CD4-positive, alpha-beta T cell (primary cell): ENCODE results near the gene MNS1. TPM values are rescaled to one million over a fixed set of nuclear protein-coding genes. Genes with fewer than 3 reads are reported as not detected.

Experiments used
- ATAC-seq: fragments of 200-7000 bp; cut with Tn5 transposase; one replicate; pipeline ENCODE4 v1.10.0; 2022; ENCODE audit warnings: mild to moderate bottlenecking; ENCODE audit not compliant: poor library complexity
- CTCF ChIA-PET: fragments of 350-600 bp; sonication (Branson Sonifier 250); formaldehyde crosslinking; loops from one replicate; lab custom pipeline; 2021; ENCODE audit warnings: antibody characterized with exemption, inconsistent platforms; lab: Charles Lee
- POLR2A ChIA-PET: fragments of 350-600 bp; sonication (Branson Sonifier 250); formaldehyde crosslinking; loops from one replicate; lab custom pipeline; 2021; ENCODE audit warnings: antibody characterized with exemption, inconsistent platforms; lab: Charles Lee
- DNase-seq, 14 experiments: peaks; one replicate each; pipeline ENCODE4 v3.0.0-alpha.2; 2013 to 2020; ENCODE audit warnings: mixed read lengths in 2 of 14
- H3K27ac ChIP-seq, 2 donors: one replicate each; pipeline versions ENCODE4 v1.5.1 to v1.7.0; 2013; ENCODE audit warnings: low read length in 2 of 2, low read depth in 1 of 2, mild to moderate bottlenecking in 1 of 2
- H3K27me3 ChIP-seq, 2 experiments: 1 replicate in 1 of 2; 2 replicates in 1 of 2; pipeline versions ENCODE4 v1.6.1 to v1.7.0; 2013; ENCODE audit warnings: low read length in 2 of 2, control low read depth in 1 of 2, mild to moderate bottlenecking in 1 of 2, moderate library complexity in 1 of 2; ENCODE audit not compliant: insufficient read depth in 2 of 2, control insufficient read depth in 1 of 2
- H3K36me3 ChIP-seq: one replicate; pipeline ENCODE4 v1.6.1; 2013; ENCODE audit warnings: low read length, control low read depth; ENCODE audit not compliant: insufficient read depth
- H3K4me1 ChIP-seq: one replicate; pipeline ENCODE4 v1.6.1; 2013; ENCODE audit warnings: low read length, control low read depth; ENCODE audit not compliant: insufficient read depth
- H3K4me3 ChIP-seq: one replicate; pipeline ENCODE4 v1.5.1; 2013; ENCODE audit warnings: mild to moderate bottlenecking, low read length, moderate library complexity
- H3K9me3 ChIP-seq, 2 experiments: 1 replicate in 1 of 2; 2 replicates in 1 of 2; pipeline versions ENCODE4 v1.6.1 to v1.7.0; 2013; ENCODE audit warnings: low read length in 2 of 2, mild to moderate bottlenecking in 2 of 2, control low read depth in 1 of 2, moderate library complexity in 1 of 2; ENCODE audit not compliant: control insufficient read depth in 1 of 2, insufficient read depth in 1 of 2
- H3K27ac Mint-ChIP-seq: one replicate; pipeline ENCODE4 v1.8.0; 2020; ENCODE audit warnings: mixed read lengths
- H3K27me3 Mint-ChIP-seq: one replicate; pipeline ENCODE4 v1.8.0; 2021; ENCODE audit warnings: mixed read lengths
- H3K36me3 Mint-ChIP-seq: one replicate; pipeline ENCODE4 v1.8.0; 2021; ENCODE audit warnings: low read depth, mixed read lengths
- H3K4me1 Mint-ChIP-seq: one replicate; pipeline ENCODE4 v1.8.0; 2021; ENCODE audit warnings: low read depth, mixed read lengths
- H3K4me3 Mint-ChIP-seq: one replicate; pipeline ENCODE4 v1.8.0; 2020; ENCODE audit warnings: mild to moderate bottlenecking, mixed read lengths
- H3K9me3 Mint-ChIP-seq: one replicate; pipeline ENCODE4 v1.8.0; 2020; ENCODE audit warnings: mixed read lengths
- CTCF ChIP-seq: fragments of 200-600 bp; IDR thresholded peaks from one replicate; pipeline ENCODE4 v1.8.0; 2022; ENCODE audit warnings: antibody characterized with exemption, mild to moderate bottlenecking
- intact Hi-C, 2 experiments: fragments of 100-400 bp; cut with DNase I in 1 of 2; cut with micrococcal nuclease in 1 of 2; formaldehyde crosslinking; loops; one replicate each; pipeline versions ENCODE4 v1.15.1 to v1.9.0; 2023 to 2025; cut with DNase I, micrococcal nuclease
- total RNA-seq, 174 experiments: library from RNA in 2 of 174; stranded (reverse) in 2 of 174; gene quantifications; one replicate each; pipeline ENCODE4 v1.2.3 and lab custom pipeline; 2021 to 2026

MNS1 gene
- total RNA-seq, 2 experiments from 2014 or later = 0.20 TPM; not detected in 1

- Mint-ChIP-seq H3K4me3 (no peak overlapping the region), H3K27me3 (no peaks in the 10 kb centered on the region), H3K4me1 (no peaks in the 10 kb centered on the region), H3K36me3 (no peaks in the 10 kb centered on the region), H3K27ac (no peak overlapping the region), H3K9me3 (peaks cover 3% of the 10 kb centered on the region)
- CTCF ChIA-PET = no interaction called here
- Histone ChIP-seq H3K27me3 (no peaks in the 10 kb centered on the region), H3K4me1 (no peaks in the 10 kb centered on the region), H3K27ac (no peak overlapping the region), H3K4me3 (no peak overlapping the region), H3K9me3 (peaks cover 0 to 6% of the 10 kb centered on the region in 2 experiments), H3K36me3 (no peaks in the 10 kb centered on the region)
- ATAC-seq (no peak), DNase-seq (no peak)
- intact Hi-C loops = no loop called here
- POLR2A ChIA-PET = interaction anchor here (0.6 kb wide), 1 partner anchor 1055 kb away, joined by 3 read pairs; no protein-coding TSS in a partner anchor
- TF ChIP-seq CTCF = no peak
These were observed 79.0 kb downstream of the MNS1 start for GRCh38 chr15:56385908-56386307.

- peaks cover 0 to 6% of the 10 kb centered on the region in 2 experiments for H3K9me3 ChIP-seq
- TF ChIP-seq CTCF = no peak
- no peak for ATAC-seq
These were observed 81.9 kb downstream of the MNS1 start for GRCh38 chr15:56383010-56383409.

More at GRCh38 chr15:56383010-56383409, 81.9 kb downstream of the MNS1 start:
- H3K4me3 Mint-ChIP-seq = no peak overlapping the region
- Histone ChIP-seq H3K4me3 (no peak overlapping the region), H3K27ac (no peak overlapping the region), H3K27me3 (no peaks in the 10 kb centered on the region), H3K4me1 (no peaks in the 10 kb centered on the region), H3K36me3 (no peaks in the 10 kb centered on the region)
- DNase-seq = no peak
- peaks cover 8% of the 10 kb centered on the region for H3K27me3 Mint-ChIP-seq
- CTCF ChIA-PET = no interaction called here
- intact Hi-C loops = no loop called here
- POLR2A ChIA-PET = no interaction called here
- peaks cover 20% of the 10 kb centered on the region for H3K9me3 Mint-ChIP-seq
- no peaks in the 10 kb centered on the region for H3K36me3 Mint-ChIP-seq
- H3K27ac Mint-ChIP-seq = no peak overlapping the region
- H3K4me1 Mint-ChIP-seq = no peaks in the 10 kb centered on the region

Other genes starting within 250 kb of the MNS1 start
- 10 to 100 TPM; 22.5 to 23.6 TPM for gene RFX7, start 221.3 kb downstream of the MNS1 start, total RNA-seq
- 1 to 10 TPM; 1.3 to 1.6 TPM for gene TEX9, start 99.7 kb downstream of the MNS1 start, total RNA-seq